Caco-2 (cell line): Measurements from ENCODE around the gene NMNAT2. TPM values are rescaled to one million over a fixed set of nuclear protein-coding genes. Genes with fewer than 3 reads are reported as not detected.

Source experiments
- BruUV-seq: library from RNA; stranded (reverse); fragments of 400-500 nt; replicated peaks from 2 replicates; lab custom pipeline; 2021; lab: Mats Ljungman, UMichigan
- CTCF ChIA-PET: fragments of 300-600 bp; sonication (Branson Sonifier 250); formaldehyde crosslinking; loops from one replicate; lab custom pipeline; 2022; ENCODE audit warnings: antibody characterized with exemption; lab: Charles Lee
- POLR2A ChIA-PET: fragments of 300-600 bp; sonication (Branson Sonifier 250); formaldehyde crosslinking; loops from one replicate; lab custom pipeline; 2022; ENCODE audit warnings: antibody characterized with exemption; lab: Charles Lee
- DNase-seq, 2 experiments: peaks; one replicate each; pipeline versions ENCODE4 v3.0.0 to v3.0.0-alpha.2; 2020 to 2022
- H3K27me3 ChIP-seq: replicated peaks from 2 replicates; pipeline ENCODE4 v1.6.0; 2011; ENCODE audit warnings: low read length; ENCODE audit not compliant: control insufficient read depth, insufficient read depth
- H3K36me3 ChIP-seq: 2 replicates; pipeline ENCODE4 v1.5.1; 2011; ENCODE audit warnings: low read length; ENCODE audit not compliant: control insufficient read depth, insufficient read depth
- H3K4me1 ChIP-seq: fragments of 250-450 bp; sonication (Bioruptor Pico); 2 replicates; pipeline ENCODE4 v1.5.1; 2020; ENCODE audit warnings: mild to moderate bottlenecking
- H3K4me3 ChIP-seq: 2 replicates; pipeline ENCODE4 v1.5.1; 2011; ENCODE audit warnings: low read depth, mild to moderate bottlenecking, control low read depth, low read length
- H3K9me3 ChIP-seq: fragments of 250-450 bp; sonication (Bioruptor Pico); 2 replicates; pipeline ENCODE4 v1.5.1; 2020; ENCODE audit warnings: mild to moderate bottlenecking, moderate library complexity
- H3K27ac Mint-ChIP-seq: one replicate; pipeline ENCODE4 v1.8.0; 2022; ENCODE audit warnings: mixed read lengths; ENCODE audit not compliant: unreplicated experiment
- H3K27me3 Mint-ChIP-seq: one replicate; pipeline ENCODE4 v1.8.0; 2022; ENCODE audit warnings: mixed read lengths; ENCODE audit not compliant: insufficient read depth, unreplicated experiment
- H3K36me3 Mint-ChIP-seq: one replicate; pipeline ENCODE4 v1.8.0; 2022; ENCODE audit warnings: mild to moderate bottlenecking, mixed read lengths; ENCODE audit not compliant: insufficient read depth, unreplicated experiment
- H3K4me1 Mint-ChIP-seq: one replicate; pipeline ENCODE4 v1.8.0; 2022; ENCODE audit warnings: low read depth, mixed read lengths; ENCODE audit not compliant: unreplicated experiment
- H3K4me3 Mint-ChIP-seq: one replicate; pipeline ENCODE4 v1.8.0; 2022; ENCODE audit warnings: mild to moderate bottlenecking, moderate library complexity, mixed read lengths; ENCODE audit not compliant: unreplicated experiment
- H3K9me3 Mint-ChIP-seq: one replicate; pipeline ENCODE4 v1.8.0; 2022; ENCODE audit warnings: mixed read lengths; ENCODE audit not compliant: unreplicated experiment
- CTCF ChIP-seq, 2 experiments: fragments of 200-600 bp in 1 of 2; IDR thresholded peaks; 1 replicate in 1 of 2; 2 replicates in 1 of 2; pipeline versions ENCODE4 v1.5.1 to v1.8.0; 2011 to 2022; ENCODE audit warnings: antibody characterized with exemption in 1 of 2, control low read depth in 1 of 2, inconsistent platforms in 1 of 2, low read depth in 1 of 2, low read length in 1 of 2, mild to moderate bottlenecking in 1 of 2, moderate library complexity in 1 of 2; ENCODE audit not compliant: insufficient read depth in 1 of 2, severe bottlenecking in 1 of 2, unreplicated experiment in 1 of 2
- intact Hi-C: fragments of 100-400 bp; cut with micrococcal nuclease; formaldehyde crosslinking; loops from one replicate; pipeline ENCODE4 v1.10.0; 2022; ENCODE audit not compliant: unreplicated experiment
- total RNA-seq: library from RNA; stranded (reverse); gene quantifications from 2 replicates; pipeline ENCODE4 v1.2.3, GENCODE V29; 2022

Gene NMNAT2
- total RNA-seq, 1 experiment from 2014 or later, result 16.4 TPM

- ChIA-PET CTCF (no interaction called here), POLR2A (no interaction called here)
- Mint-ChIP-seq H3K4me1 (peaks cover 2% of the 10 kb centered on the region), H3K27me3 (no peaks in the 10 kb centered on the region), H3K27ac (no peak overlapping the region), H3K9me3 (no peaks in the 10 kb centered on the region), H3K4me3 (no peak overlapping the region), H3K36me3 (no peaks in the 10 kb centered on the region)
- no peak overlapping the region for H3K4me3 ChIP-seq
- intact Hi-C loops, result no loop called here
- H3K9me3 ChIP-seq, result no peaks in the 10 kb centered on the region
- H3K36me3 ChIP-seq, result no peaks in the 10 kb centered on the region
- no peaks in the 10 kb centered on the region for H3K27me3 ChIP-seq
- 0 out of 2 replicates have a peak, but pooled peaks cover 6% of the 10 kb centered on the region for H3K4me1 ChIP-seq
- no peak for DNase-seq
- no TSS peak for BruUV-seq
- TF ChIP-seq CTCF (IDR thresholded peaks at IDR 0.05; ENCODE audit: insufficient read depth in 1 of 2, low read depth in 1 of 2, low read length in 1 of 2, severe bottlenecking in 1 of 2, unreplicated experiment in 1 of 2), result no peak
These were observed 31.9 kb upstream of the NMNAT2 start for GRCh38 chr1:183450093-183450492.

- peaks cover 9% of the 10 kb centered on the region for H3K4me1 Mint-ChIP-seq
- no peak for TF ChIP-seq CTCF (IDR thresholded peaks at IDR 0.05; ENCODE audit: insufficient read depth in 1 of 2, low read depth in 1 of 2, low read length in 1 of 2, severe bottlenecking in 1 of 2, unreplicated experiment in 1 of 2)
- H3K9me3 Mint-ChIP-seq, result no peaks in the 10 kb centered on the region
- Histone ChIP-seq H3K9me3 (no peaks in the 10 kb centered on the region), H3K4me3 (no peak overlapping the region), H3K27me3 (no peaks in the 10 kb centered on the region), H3K36me3 (no peaks in the 10 kb centered on the region), H3K4me1 (peaks cover under 1% of the 10 kb centered on the region; the same call in 1 of the 2 replicates)
- no TSS peak for BruUV-seq
- DNase-seq, result no peak
- no peaks in the 10 kb centered on the region for H3K36me3 Mint-ChIP-seq
- ChIA-PET POLR2A (no interaction called here), CTCF (no interaction called here)
- no peaks in the 10 kb centered on the region for H3K27me3 Mint-ChIP-seq
- intact Hi-C loops, result no loop called here
- no peak overlapping the region for H3K4me3 Mint-ChIP-seq
- H3K27ac Mint-ChIP-seq, result no peak overlapping the region
These were observed 31.1 kb upstream of the NMNAT2 start for GRCh38 chr1:183449223-183449770.

GRCh38 chr1:183444243-183444642, 26.1 kb upstream of the NMNAT2 start:
- BruUV-seq, result no TSS peak
- Histone ChIP-seq H3K9me3 (no peaks in the 10 kb centered on the region), H3K27me3 (no peaks in the 10 kb centered on the region), H3K4me3 (no peak overlapping the region), H3K36me3 (no peaks in the 10 kb centered on the region), H3K4me1 (peaks cover 14% of the 10 kb centered on the region)
- intact Hi-C loops, result no loop called here
- DNase-seq, result no peak
- POLR2A ChIA-PET, result interaction anchor here (0.6 kb wide), 1 partner anchor 604 kb away, joined by 3 read pairs; no protein-coding TSS in a partner anchor
- no peak overlapping the region for H3K27ac Mint-ChIP-seq
- CTCF ChIA-PET, result interaction anchor here (0.6 kb wide), 1 partner anchor 13 kb away, joined by 3 read pairs; no protein-coding TSS in a partner anchor
- no peaks in the 10 kb centered on the region for H3K36me3 Mint-ChIP-seq
- no peak overlapping the region for H3K4me3 Mint-ChIP-seq
- H3K27me3 Mint-ChIP-seq, result no peaks in the 10 kb centered on the region
- TF ChIP-seq CTCF (IDR thresholded peaks at IDR 0.05; ENCODE audit: insufficient read depth in 1 of 2, low read depth in 1 of 2, low read length in 1 of 2, severe bottlenecking in 1 of 2, unreplicated experiment in 1 of 2), result no peak
- peaks cover 30% of the 10 kb centered on the region for H3K4me1 Mint-ChIP-seq
- H3K9me3 Mint-ChIP-seq, result no peaks in the 10 kb centered on the region
